Left lung (tissue), 10 donors: ENCODE data around the gene ZFPM1. TPM values are rescaled to one million over a fixed set of nuclear protein-coding genes. Genes with fewer than 3 reads are reported as not detected.
A peak's percentile ranks its signal among the peaks of the same experiment; 100 is the strongest.

Source experiments
- ATAC-seq: fragments of 200-7000 bp; cut with Tn5 transposase; one replicate; pipeline ENCODE4 v1.9.1; 2020; ENCODE audit warnings: moderate library complexity
- DNase-seq, 4 donors: peaks; one replicate each; pipeline ENCODE4 v3.0.0-alpha.2; 2013 to 2020
- H3K27ac ChIP-seq, 2 donors: fragments of 200-600 bp; sonication (generic) in 1 of 2; one replicate each; pipeline versions ENCODE4 v1.5.0 to v1.8.0; 2020 to 2021
- H3K27me3 ChIP-seq, 2 donors: fragments of 200-600 bp; sonication (generic) in 1 of 2; one replicate each; pipeline versions ENCODE4 v1.5.0 to v1.8.0; 2020 to 2021
- H3K36me3 ChIP-seq, 2 donors: fragments of 200-600 bp; sonication (generic) in 1 of 2; one replicate each; pipeline versions ENCODE4 v1.5.0 to v1.8.0; 2020 to 2021
- H3K4me1 ChIP-seq, 2 donors: fragments of 200-600 bp; one replicate each; pipeline ENCODE4 v1.8.0; 2021
- H3K4me3 ChIP-seq, 2 donors: fragments of 200-600 bp; sonication (generic) in 1 of 2; one replicate each; pipeline versions ENCODE4 v1.5.0 to v1.8.0; 2020 to 2021; ENCODE audit warnings: mild to moderate bottlenecking in 1 of 2
- H3K9me3 ChIP-seq, 2 donors: fragments of 200-600 bp; sonication (generic) in 1 of 2; one replicate each; pipeline versions ENCODE4 v1.5.0 to v1.8.0; 2020 to 2021
- intact Hi-C, 2 donors: fragments of 100-400 bp; cut with DNase I; formaldehyde crosslinking; loops; one replicate each; pipeline versions ENCODE4 v1.11.2 to v1.14.2; 2022
- polyA plus RNA-seq, 6 donors: library from polyadenylated mRNA; unstranded; fragments of 120-200 nt; gene quantifications; one replicate each; pipeline ENCODE4 v1.2.1, GENCODE V29; 2013; ENCODE audit not compliant: insufficient read length in 6 of 6
- total RNA-seq, 2 donors: library from RNA; stranded (reverse); fragmentation: NEBNext Ultra II Directional; extraction: Animal tissue kit (Norgen Biotek cat#: 25700); gene quantifications; one replicate each; pipeline ENCODE4 v1.2.1, GENCODE V29; 2021
- TF ChIP-seq, protein P1 (sequence below), 2 donors: fragments of 200-600 bp; sonication (generic) in 1 of 2; IDR thresholded peaks; one replicate each; pipeline versions ENCODE4 v1.5.0 to v1.8.0; 2021; ENCODE audit warnings: antibody characterized with exemption in 2 of 2
- donor health status: DM: no; HTN: yes; CAD: no.
- donor health status: DM: no; HTN: no; CAD: no.

Gene ZFPM1
- total and polyA plus RNA-seq, 8 donors = 1.8 to 7.0 (median 3.6) TPM

DNA sequence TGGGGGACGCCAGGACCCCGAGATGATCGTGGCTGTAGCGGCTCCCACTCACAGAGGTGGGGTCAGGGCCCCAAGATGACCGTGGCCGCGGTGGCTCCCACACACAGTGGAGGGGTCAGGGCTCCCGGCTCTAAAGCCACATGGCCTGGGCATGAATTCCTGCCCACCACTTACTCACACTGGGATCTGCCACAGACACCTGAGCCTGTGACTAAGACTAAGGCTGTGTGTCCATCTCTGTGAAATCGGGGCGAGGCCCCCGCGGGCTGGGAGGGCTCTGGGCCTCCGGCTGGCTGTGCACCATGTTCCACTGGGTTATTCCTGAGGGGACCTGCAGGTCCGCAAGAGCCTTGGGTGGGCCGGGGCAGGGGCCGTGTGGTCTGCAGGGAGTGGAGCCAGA lies 18.5 kb downstream of the ZFPM1 start:
- no peak overlapping the region for H3K4me3 ChIP-seq
- TF ChIP-seq, protein P1, sequence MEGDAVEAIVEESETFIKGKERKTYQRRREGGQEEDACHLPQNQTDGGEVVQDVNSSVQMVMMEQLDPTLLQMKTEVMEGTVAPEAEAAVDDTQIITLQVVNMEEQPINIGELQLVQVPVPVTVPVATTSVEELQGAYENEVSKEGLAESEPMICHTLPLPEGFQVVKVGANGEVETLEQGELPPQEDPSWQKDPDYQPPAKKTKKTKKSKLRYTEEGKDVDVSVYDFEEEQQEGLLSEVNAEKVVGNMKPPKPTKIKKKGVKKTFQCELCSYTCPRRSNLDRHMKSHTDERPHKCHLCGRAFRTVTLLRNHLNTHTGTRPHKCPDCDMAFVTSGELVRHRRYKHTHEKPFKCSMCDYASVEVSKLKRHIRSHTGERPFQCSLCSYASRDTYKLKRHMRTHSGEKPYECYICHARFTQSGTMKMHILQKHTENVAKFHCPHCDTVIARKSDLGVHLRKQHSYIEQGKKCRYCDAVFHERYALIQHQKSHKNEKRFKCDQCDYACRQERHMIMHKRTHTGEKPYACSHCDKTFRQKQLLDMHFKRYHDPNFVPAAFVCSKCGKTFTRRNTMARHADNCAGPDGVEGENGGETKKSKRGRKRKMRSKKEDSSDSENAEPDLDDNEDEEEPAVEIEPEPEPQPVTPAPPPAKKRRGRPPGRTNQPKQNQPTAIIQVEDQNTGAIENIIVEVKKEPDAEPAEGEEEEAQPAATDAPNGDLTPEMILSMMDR (IDR thresholded peaks at IDR 0.05) = no peak
- ATAC-seq (no peak), DNase-seq (no peak)
- no peaks in the 10 kb centered on the region for H3K4me1 ChIP-seq
- H3K36me3 ChIP-seq = no peaks in the 10 kb centered on the region
- intact Hi-C loops = no loop called here
- H3K9me3 ChIP-seq = no peaks in the 10 kb centered on the region
- no peak overlapping the region for H3K27ac ChIP-seq
- no peaks in the 10 kb centered on the region for H3K27me3 ChIP-seq

DNA sequence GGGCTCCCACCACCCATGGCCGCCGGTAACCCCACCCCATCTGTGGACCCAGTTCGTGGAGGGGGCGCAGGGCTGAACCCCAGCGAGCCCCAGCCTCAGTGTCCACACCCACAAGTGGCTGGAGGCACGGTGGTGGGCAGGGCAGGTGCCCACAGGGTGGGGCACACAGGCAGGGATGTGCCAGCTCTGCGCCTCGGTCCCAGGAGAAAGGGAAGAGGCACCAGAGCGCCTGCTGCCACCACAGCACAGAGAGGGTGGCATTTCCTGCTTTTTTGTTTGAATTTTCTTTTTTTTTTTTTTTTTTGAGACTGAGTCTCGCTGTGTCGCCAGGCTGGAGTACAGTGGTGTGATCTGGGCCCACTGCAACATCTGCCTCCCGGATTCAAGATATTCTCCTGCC lies 19.0 kb downstream of the ZFPM1 start:
- no peak for DNase-seq
- intact Hi-C loops = no loop called here
- H3K27me3 ChIP-seq = no peaks in the 10 kb centered on the region
- no peaks in the 10 kb centered on the region for H3K4me1 ChIP-seq
- H3K27ac ChIP-seq = no peak overlapping the region
- no peak for ATAC-seq
- TF ChIP-seq, protein P1 (IDR thresholded peaks at IDR 0.05) = no peak
- H3K36me3 ChIP-seq = no peaks in the 10 kb centered on the region
- H3K4me3 ChIP-seq = no peak overlapping the region
- no peaks in the 10 kb centered on the region for H3K9me3 ChIP-seq

DNA sequence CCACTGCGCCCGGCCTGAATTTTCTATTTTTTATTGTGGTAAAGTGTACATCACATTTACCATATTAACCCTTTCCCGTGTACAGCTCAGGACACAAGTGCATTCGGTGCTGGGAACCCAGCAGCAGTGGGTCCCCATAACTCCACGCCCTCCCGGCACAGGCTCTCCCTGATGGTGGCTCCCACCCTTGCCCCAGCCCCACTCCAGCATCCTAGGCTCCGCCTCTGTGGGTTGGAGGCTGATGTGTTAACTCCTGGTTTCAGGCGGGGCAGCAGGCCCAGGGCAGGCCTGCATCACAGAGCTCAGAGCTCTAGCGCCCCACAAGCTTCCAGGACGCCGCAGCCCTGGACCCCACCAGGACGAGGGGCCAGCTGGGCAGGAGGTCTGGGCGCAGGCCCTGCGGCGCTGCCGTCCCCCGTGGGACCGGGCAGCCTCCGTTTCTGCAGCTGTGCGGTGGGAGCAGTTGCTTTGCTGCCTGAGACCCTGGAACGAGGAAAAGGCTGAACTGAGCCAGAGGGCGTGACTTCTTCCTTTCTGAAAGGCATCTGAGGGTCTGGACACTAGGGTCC lies 19.6 kb downstream of the ZFPM1 start:
- Histone ChIP-seq H3K4me1 (no peaks in the 10 kb centered on the region), H3K4me3 (no peak overlapping the region), H3K27me3 (peaks cover 0 to under 1% of the 10 kb centered on the region in 2 donors), H3K36me3 (no peaks in the 10 kb centered on the region), H3K9me3 (no peaks in the 10 kb centered on the region), H3K27ac (no peak overlapping the region)
- intact Hi-C loops = no loop called here
- DNase-seq (no peak), ATAC-seq (peak; percentile 8)
- TF ChIP-seq, protein P1 (IDR thresholded peaks at IDR 0.05) = no peak

DNA sequence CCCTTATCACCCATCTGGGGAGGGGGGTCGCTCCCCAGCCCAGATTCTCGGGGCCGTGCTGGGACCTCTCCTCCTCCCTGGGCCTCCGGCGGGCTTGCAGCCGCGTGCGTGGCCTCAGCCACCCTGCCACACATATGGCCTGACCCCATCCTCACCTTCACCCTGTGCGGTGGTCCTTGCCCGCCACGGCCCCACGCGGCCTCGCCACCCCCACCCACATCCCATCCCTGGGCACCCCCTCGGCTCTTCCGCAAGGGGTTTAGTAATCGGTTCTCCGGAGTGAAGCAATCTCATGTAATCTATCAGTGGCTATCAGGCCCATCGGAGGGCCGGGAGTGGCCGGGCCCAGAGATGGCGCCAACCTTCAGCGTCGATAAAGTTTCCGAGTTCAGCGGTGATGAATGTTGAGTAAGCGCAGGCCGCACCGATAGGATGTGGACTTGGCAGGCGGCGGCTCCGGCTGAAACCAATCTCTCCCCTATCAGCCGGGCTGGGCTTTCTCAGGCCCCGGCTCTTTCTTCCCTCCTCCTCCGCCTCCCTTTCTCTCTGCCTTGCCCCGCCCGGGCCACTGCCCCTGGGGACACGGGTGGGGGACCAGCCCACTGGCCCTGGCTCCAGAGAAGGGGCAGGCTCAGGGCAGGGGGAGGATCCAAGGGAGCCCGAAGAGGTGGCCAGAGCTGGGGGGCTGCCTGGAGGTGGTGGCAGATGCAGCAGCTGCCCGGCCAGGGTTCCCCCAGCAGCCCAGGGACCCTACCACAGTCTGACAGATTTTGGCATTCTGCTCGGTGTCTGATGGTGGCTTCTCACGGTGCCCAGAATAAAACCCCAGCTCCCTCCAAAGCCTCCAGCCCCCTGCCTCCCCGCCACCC lies 20.8 kb downstream of the ZFPM1 start:
- Histone ChIP-seq H3K4me3 (no peak overlapping the region), H3K27ac (peak overlapping the region in 1 of 2 donors; percentile 56), H3K9me3 (no peaks in the 10 kb centered on the region), H3K4me1 (no peaks in the 10 kb centered on the region), H3K27me3 (peaks cover 0 to 12% of the 10 kb centered on the region in 2 donors), H3K36me3 (no peaks in the 10 kb centered on the region)
- ATAC-seq = peak; percentile 58
- peak in 1 of 4 donors; percentile 70 for DNase-seq
- TF ChIP-seq, protein P1 (IDR thresholded peaks at IDR 0.05) = no peak
- intact Hi-C loops = no loop called here

DNA sequence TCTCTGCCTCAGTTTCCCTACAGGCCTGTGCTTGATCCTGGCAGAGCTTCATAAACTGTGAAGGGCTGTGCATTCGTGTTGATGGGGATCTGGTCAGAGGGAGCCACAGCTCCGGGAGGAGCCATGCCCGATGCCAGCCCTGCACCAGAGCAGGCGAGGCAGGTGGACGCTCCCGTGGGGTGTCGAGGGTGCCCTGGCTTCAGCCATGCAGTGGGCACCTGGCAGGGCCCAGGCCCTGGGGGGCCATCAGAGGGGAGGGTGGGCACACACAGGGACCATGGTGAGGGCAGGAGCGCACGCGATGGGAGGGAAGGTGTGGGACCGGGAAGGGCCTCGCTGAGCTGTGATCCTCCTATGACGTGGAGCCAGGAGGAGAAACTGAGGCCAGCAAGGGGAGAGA lies 22.0 kb downstream of the ZFPM1 start:
- H3K27ac ChIP-seq = no peak overlapping the region
- intact Hi-C loops = no loop called here
- no peaks in the 10 kb centered on the region for H3K4me1 ChIP-seq
- ATAC-seq (no peak), DNase-seq (no peak)
- H3K4me3 ChIP-seq = no peak overlapping the region
- peaks cover 0 to 21% of the 10 kb centered on the region in 2 donors for H3K27me3 ChIP-seq
- no peaks in the 10 kb centered on the region for H3K9me3 ChIP-seq
- H3K36me3 ChIP-seq = no peaks in the 10 kb centered on the region
- TF ChIP-seq, protein P1 (IDR thresholded peaks at IDR 0.05) = no peak
